ENCODE measurements around the gene FBXL22.
"Not testable (repeated sequence)": the region's sequence is repeated elsewhere in the genome, so short reads cannot be mapped to it uniquely, and the experiment has no call there.

Gene FBXL22

GRCh38 chr15:63617627-63618026 is 20.4 kb downstream of the FBXL22 start:
- not testable (repeated sequence) for DNase-seq

GRCh38 chr15:63620760-63621159 is 23.6 kb downstream of the FBXL22 start:
- DNase-seq, result not testable (repeated sequence)

DNA sequence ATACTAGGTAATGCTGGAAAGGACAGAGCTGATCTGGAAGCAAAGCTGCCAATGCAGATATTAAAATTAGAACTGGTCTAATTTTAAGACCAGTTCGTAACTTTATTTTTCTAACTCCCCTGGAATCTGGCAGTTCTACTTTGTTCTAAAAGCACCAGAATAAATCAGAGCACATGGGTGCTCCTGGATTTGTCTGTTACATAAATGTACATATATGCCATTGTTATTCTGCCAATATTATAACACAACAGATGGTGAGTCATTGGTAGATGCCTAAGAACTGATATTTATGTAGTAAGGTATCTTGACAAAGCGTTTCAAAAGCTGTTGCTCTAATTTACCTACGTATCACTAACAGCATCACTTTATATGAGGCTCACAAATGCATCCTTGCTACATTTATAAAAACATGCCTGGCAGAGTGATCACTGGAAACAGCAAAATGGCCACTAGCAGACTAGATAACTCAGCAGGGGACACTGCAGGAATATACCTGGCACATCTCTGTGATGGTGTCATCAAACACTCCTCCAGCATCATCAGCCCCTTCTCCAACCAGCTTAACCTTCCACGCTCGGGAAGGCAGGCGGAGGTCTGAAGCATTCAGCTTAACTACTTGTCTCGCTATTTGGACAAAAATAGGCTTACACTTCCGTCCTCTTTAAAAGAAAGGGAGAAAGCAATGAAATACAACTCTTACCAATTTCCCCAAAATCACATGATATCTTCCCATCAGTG is 26.2 kb downstream of the FBXL22 start:
- no peak for DNase-seq

GRCh38 chr15:63626955-63627354 is 29.8 kb downstream of the FBXL22 start:
- DNase-seq, result no peak

DNA sequence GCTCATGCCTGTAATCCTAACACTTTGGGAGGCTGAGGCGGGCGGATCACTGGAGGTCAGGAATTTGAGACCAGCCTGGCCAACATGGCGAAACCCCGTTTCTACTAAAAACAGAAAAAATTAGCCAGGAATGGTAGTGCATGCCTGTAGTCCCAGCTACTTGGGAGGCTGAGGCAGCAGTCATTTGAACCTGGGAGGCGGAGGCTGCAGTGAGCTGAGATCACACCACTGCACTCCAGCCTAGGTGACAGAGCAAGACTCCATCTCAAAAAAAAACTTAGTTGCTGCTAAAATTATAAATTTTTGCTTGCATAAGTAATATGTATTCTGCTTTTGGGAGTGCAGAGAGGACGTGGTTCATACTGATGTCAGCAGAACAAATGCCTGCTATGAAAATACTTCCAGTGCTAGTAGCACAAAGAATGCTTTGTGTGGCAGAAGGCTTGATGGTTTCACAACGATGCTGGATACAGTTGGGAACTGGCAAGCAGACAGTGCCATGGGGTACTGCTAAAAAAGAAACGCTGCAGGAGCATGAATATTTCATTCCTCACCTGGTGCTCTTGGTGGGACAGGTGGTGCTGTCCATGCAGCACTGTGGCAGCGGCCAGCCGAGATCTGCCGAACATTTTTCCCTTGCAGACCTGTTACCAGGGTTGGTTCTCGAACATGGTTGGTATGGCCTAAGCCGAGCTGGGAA is 31.1 kb downstream of the FBXL22 start:
- DNase-seq, result no peak

GRCh38 chr15:63630036-63630751 is 33.0 kb downstream of the FBXL22 start:
- no peak for DNase-seq

- DNase-seq, result no peak
Measured at GRCh38 chr15:63633312-63633711, 36.1 kb downstream of the FBXL22 start.

GRCh38 chr15:63634154-63634553 is 37.0 kb downstream of the FBXL22 start:
- DNase-seq, result no peak

DNA sequence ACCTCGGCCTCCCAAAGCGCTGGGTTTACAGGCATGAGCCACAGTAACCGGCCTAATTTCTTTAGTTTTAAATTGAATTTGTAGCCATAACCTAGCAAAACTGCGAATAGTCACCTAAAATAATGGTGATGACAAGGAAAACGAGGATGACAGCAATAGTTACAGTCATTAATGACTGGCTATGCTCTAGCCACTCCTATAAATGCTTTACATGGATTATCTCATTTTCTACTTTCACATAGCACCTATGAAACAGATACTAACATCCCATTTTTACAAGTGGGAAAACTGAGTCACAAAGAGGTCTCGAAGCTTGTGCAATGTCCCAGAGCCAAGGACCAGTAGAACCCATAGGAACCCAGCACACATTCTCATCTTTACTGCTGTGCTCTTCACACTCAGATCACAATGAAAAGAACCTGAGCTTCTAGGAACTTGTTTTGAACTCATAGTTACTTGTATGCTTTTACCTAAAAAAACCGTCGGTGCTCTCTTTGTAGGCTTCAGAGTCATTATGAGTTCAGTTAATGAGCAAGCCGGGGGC is 39.4 kb downstream of the FBXL22 start:
- no peak for DNase-seq

DNA sequence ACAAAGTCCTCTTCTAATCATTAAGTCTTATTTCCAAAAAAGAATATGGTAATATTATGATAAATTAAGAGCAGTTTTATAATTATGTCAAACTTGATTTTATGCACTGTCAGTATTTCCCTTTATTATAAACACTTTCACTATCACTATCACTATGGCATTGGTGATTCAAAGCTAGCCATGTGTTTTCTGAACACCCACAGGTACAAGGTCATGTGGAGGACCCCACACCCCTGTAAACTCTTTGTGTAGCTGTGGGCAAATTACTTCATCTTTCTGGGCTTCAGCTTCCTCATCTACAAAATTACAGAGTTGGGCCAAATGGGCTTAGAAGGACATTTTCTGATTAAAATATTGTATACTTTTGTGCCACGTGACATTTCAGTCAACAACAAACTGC is 41.7 kb downstream of the FBXL22 start:
- DNase-seq, result no peak

- no peak for DNase-seq
Measured at GRCh38 chr15:63640146-63640545, 43.0 kb downstream of the FBXL22 start.
